Measurements from ENCODE around the gene ECE1.

GRCh38 chr1:21263653-21264225, 26.5 kb downstream of the ECE1 start:
- TF ChIP-seq BRCA1 (IDR thresholded peaks at IDR 0.05; ENCODE audit: low read depth, low read length) (no peak), TBP (IDR thresholded peaks at IDR 0.05; ENCODE audit: low read depth, low read length) (no peak), CTCF (IDR thresholded peaks at IDR 0.05; ENCODE audit: control extremely low read depth in 1 of 3, insufficient read depth in 1 of 3, low read depth in 1 of 3, low read length in 3 of 3) (no peak), ASH2L (IDR thresholded peaks at IDR 0.05; ENCODE audit: low read length) (no peak), POLR2AphosphoS5 (IDR thresholded peaks at IDR 0.05; ENCODE audit: low read depth, low read length) (no peak), MAX (IDR thresholded peaks at IDR 0.05) (no peak), EP300 (IDR thresholded peaks at IDR 0.05; ENCODE audit: borderline replicate concordance in 1 of 2, low read depth in 2 of 2, low read length in 2 of 2) (no peak), SIN3A (conservative IDR thresholded peaks at IDR 0.05 in 1 of 2, IDR thresholded peaks at IDR 0.05 in 1 of 2; ENCODE audit: low read depth in 1 of 2, low read length in 2 of 2) (no peak), ATF2 (IDR thresholded peaks at IDR 0.05; ENCODE audit: low read length) (no peak), TCF12 (IDR thresholded peaks at IDR 0.05; ENCODE audit: low read depth, low read length) (no peak)
